GM19455 (cell line): ENCODE measurements around the gene JADE2.
A peak's percentile ranks its signal among the peaks of the same experiment; 100 is the strongest.
"Not testable (repeated sequence)": the region's sequence is repeated elsewhere in the genome, so short reads cannot be mapped to it uniquely, and the experiment has no call there.

Experiments used
- ATAC-seq: cut with Tn5 transposase; IDR thresholded peaks from one replicate; pipeline ENCODE4 v1.9.1; 2021; ENCODE audit not compliant: unreplicated experiment

JADE2 gene

DNA sequence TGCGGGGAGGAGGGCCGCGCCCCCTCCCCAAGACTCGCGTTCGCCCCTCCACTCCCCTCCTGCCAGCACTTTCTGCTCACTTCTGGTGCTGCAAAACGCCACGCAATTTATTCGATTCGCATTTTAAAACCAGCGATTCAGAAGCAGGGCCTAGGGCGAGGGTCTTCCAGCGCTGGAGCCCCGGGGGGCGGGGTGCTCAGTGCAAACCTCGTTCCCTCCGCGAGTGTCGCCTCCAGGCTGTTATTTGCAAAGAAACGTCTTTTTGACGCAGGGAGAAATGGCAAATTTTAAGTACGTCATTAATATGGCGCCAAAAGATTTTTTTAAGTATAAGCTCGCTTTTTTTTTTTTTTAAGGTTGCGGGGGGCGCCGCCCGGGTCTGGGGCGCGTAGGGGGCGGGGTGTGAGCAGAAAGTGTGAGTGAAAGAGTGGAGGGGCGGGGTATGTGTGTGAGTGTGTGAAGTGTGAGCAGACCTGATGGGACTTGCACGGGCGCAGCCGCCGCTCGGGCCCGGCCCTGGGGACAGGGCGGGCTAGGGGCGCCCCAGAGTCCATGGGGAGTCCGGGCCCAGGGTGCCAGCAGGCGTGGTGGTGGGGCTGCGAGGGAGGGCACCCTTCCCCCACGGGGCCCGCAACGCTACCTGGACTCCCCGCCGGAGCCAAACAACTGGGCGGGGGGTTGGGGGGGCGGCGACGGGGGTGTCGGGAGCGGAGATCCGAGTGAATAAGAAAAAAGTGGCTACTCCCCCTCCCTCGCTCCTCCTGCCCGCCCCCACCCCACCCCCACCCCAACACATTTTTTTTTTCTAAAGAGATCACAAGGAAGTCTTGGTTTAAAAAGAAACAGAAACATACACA is at the start of gene JADE2:
Gene JADE2 (plus strand): TSS at position 845 of the 857 bp plus-strand sequence. CDS start 10,188 bp downstream, outside the sequence.
- peak; percentile 29 for ATAC-seq

DNA sequence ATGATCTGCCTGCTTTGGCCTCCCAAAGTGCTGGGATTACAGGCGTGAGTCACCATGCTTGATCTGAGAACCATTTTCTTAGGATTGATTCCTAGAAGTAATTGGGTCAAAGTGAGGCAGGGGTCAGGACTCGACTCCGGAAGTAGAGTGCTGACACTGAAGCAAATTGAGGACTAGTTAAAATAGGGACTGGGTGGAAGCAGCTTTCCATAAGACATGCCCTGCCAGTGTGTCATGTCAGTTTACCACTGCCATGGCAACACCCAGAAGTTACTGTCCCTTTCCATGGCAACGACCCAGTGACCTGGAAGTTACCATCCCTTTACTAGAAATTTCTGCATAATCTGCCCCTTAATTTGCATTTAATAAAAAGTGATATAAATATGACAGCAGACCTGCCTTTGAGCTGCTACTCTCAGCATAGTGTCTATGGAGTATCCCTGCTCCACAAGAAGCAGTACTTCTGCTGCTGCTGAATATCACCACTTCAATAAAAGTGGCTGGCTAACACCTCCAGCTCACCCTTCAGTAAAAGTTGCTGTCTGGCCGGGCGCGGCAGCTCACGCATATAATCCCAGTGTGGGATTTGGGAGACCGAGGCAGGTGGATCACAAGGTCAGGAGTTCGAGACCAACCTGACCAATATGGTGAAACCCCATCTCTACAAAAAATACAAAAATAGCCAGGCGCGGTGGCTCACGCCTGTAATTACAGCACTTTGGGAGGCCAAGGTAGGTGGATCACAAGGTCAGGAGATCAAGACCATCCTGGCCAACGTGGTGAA is 47.8 kb upstream of the JADE2 start:
- no peak for ATAC-seq

GRCh38 chr5:134479839-134480238 is 45.6 kb upstream of the JADE2 start:
- ATAC-seq: no peak

GRCh38 chr5:134489227-134489944 is 36.1 kb upstream of the JADE2 start:
- no peak for ATAC-seq

DNA sequence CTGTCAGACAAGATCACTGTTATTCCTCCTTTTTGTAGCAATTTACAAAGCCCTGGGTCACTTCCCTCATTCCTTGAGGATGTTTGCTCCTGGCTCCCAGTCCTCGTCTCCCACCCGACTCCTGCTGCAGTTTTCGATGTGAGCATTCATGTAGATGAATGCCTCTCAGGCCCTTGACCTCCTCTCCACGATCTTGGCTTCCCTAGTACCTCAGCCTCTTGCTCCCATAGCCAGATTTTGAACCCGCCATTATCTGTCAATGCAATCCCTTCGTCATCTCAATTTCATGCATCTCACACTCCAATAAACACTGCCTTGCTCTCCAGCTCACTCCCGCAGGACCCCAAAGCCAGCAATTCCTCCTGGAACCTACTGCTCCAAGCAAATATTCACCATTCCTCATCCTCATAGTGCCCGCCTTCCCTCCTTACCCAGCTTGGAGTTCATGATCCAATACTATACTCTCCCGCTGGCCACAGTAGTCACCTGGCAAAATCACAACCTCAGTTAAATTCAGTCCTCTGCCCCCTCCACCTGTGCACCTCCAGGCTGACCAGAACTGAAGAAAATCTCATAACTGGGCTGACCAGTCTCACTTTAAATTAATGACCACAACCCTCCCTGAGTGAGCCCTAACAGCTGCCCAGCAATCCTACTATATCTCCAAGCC is 35.1 kb upstream of the JADE2 start:
- ATAC-seq: no peak

- ATAC-seq: no peak
These were observed 34.6 kb upstream of the JADE2 start for GRCh38 chr5:134490925-134491271.

- no peak for ATAC-seq
These were observed 33.5 kb upstream of the JADE2 start for GRCh38 chr5:134491841-134492442.

GRCh38 chr5:134492568-134492967 is 32.9 kb upstream of the JADE2 start:
- ATAC-seq: no peak

GRCh38 chr5:134493461-134494055 is 31.9 kb upstream of the JADE2 start:
- no peak for ATAC-seq

- ATAC-seq: no peak
These were observed 30.7 kb upstream of the JADE2 start for GRCh38 chr5:134494780-134495179.

DNA sequence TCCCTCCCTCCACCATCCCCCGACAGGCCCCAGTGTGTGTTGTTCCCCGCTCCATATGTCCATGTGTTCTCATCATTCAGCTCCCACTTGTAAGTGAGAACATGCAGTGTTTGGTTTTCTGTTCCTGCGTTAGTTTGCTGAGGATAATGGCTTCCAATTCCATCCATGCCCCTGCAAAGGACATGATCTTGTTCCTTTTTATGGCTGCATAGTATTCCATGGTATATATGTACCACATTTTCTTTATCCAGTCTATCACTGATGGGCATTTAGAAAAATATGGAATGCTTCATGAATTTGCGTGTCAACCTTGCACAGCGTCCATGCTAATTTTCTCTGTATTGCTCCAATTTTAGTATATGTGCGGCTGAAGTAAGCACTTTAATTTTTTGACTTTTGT is 25.6 kb upstream of the JADE2 start:
- ATAC-seq: not testable (repeated sequence)

- ATAC-seq: no peak
These were observed 24.6 kb upstream of the JADE2 start for GRCh38 chr5:134500699-134501430.

GRCh38 chr5:134502259-134502658 is 23.2 kb upstream of the JADE2 start:
- no peak for ATAC-seq

DNA sequence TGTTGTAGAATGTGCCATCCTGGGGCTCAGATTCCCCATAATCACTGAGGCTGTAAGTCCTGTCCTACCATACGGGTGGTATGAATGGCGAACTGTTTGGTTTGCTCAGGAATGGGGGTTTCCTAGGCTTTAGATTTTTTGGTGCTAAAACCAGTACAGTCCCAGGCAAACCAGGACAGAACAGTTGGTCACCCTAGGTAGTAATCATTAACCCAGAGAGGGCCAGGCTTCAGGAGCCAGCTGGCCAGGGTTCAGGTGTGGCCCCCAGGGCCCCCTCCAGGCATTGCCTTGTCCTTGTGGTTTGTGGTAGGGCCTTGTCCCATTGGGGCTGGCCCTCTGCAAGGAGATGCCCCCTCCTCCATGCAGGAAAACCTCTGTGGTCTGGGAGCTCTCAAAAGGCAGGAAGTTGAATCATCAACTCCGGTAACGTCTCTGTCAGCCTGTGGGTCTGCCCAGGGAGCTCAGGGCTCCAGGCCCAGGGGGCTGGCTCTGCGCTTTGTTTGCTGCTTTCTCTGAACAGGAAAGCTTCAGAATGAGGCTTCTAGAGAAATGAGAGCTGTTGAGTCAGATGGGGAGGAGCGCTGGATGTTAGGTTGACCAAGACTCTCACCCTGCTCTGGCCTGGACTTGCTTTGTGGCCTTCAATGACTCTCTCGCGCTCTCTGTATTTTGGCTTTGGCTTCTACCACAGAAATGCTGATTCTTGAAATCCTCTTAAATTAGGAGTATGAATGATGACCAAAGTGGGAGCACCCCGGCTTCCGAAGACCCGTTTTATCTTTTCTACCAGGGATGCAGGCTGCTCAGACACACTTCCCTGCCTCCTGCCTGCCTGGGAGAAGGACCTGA is 22.2 kb upstream of the JADE2 start:
- ATAC-seq: peak; percentile 58

- ATAC-seq: no peak
These were observed 21.5 kb upstream of the JADE2 start for GRCh38 chr5:134503937-134504437.

- no peak for ATAC-seq
These were observed 20.7 kb upstream of the JADE2 start for GRCh38 chr5:134504629-134505300.

DNA sequence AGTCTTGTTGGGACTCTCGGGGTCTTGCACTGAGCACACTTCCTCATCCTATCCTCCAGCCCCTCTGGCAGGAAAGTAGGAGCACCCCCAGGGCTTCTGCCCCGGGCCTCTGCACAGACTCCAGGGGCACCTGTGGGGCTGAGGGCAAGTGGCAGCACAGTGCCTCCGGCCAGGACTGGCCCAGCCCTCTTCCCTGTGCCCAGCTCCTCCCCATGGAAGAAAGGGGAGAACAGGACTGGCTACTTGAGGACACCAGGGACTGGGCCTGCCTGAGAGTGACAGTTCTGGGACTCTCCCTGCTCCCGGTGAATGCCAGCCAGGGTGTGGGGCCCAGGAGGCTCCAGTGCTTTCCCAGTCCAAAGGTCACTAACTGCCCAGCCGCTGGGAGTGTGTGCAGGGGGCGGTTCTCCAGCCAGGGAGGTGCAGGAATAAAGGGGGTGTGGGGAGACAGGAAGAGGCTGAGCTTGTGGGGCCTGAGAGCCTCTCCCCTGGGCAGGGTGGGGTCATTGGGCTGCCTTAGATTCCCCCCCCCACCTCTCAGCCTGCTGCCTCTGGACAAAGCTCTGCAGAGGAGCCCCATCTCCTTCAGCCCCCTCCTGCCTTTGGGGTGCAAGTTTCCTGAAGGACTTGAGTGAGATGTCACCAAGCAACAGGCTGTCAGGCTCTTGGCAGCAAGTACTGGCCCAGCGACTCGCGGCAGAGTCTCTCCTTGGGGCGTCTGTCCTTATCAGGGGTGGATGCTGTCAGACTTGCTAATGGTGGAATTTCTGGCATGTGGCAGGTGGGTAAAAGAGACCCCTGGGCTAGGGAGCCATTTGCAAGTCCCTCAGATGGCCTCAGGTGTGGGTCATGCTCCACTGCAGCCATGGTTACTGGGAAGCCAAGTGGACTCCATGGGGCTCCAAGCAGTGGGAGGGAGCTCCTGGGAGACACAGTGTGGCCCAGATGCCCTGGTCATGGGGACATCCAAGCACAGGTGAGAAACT is 19.1 kb upstream of the JADE2 start:
- no peak for ATAC-seq
